Fibroblast of lung (primary cell): ENCODE measurements around the gene TRIP12.

Experiments
- EZH2 ChIP-seq: IDR thresholded peaks from 2 replicates; pipeline ENCODE4 v1.5.1; 2012; ENCODE audit warnings: low read length, control low read depth, mild to moderate bottlenecking; ENCODE audit errors: missing control alignments
- TF ChIP-seq, protein P1 (sequence below), 2 donors: IDR thresholded peaks in 1 of 2; conservative IDR thresholded peaks in 1 of 2; 1 replicate in 1 of 2; 2 replicates in 1 of 2; pipeline ENCODE4 v1.5.1; 2011 to 2012; ENCODE audit warnings: low read length in 2 of 2, control low read depth in 1 of 2, inconsistent platforms in 1 of 2, low read depth in 1 of 2, mild to moderate bottlenecking in 1 of 2

DNA sequence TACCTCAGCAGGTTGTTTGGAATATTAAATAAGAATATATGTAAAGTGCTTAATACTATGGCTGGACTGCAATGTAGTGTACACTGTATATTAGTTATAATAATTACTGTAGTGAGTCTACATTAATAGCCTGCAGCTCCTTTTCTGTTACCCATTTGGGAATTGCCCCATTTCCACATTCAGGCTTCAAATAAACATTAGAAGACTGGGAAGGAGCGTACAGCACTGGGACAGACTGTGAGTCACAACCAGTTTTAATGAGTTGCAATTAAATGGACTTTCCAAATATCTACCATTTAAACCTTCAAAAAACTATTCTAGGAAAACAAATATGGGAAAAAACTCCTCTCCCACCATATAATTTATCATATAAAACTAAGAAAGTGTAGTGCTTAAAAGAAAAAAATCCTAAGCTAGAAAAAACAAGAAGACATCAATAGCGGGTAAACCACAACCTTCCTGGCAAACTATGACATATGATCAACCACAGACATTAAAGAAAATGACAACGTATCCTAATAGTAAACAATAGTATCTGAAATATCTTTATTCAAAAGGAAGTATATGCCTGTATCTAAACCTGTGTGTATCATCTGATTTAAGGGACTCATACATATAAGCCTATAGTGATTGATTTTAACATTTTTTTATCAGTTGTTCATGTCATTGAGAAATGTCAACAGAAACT, 86.1 kb downstream of the TRIP12 start:
- TF ChIP-seq, protein P1, sequence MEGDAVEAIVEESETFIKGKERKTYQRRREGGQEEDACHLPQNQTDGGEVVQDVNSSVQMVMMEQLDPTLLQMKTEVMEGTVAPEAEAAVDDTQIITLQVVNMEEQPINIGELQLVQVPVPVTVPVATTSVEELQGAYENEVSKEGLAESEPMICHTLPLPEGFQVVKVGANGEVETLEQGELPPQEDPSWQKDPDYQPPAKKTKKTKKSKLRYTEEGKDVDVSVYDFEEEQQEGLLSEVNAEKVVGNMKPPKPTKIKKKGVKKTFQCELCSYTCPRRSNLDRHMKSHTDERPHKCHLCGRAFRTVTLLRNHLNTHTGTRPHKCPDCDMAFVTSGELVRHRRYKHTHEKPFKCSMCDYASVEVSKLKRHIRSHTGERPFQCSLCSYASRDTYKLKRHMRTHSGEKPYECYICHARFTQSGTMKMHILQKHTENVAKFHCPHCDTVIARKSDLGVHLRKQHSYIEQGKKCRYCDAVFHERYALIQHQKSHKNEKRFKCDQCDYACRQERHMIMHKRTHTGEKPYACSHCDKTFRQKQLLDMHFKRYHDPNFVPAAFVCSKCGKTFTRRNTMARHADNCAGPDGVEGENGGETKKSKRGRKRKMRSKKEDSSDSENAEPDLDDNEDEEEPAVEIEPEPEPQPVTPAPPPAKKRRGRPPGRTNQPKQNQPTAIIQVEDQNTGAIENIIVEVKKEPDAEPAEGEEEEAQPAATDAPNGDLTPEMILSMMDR (conservative IDR thresholded peaks at IDR 0.05 in 1 of 2, IDR thresholded peaks at IDR 0.05 in 1 of 2; ENCODE audit: low read depth in 1 of 2, low read length in 2 of 2), result no peak
- TF ChIP-seq EZH2, result no peak
